MCF 10A (cell line): ENCODE measurements around the gene PPP1R37. TPM values are rescaled to one million over a fixed set of nuclear protein-coding genes. Genes with fewer than 3 reads are reported as not detected.

Experiments used
- BruUV-seq: library from RNA; stranded (reverse); fragments of 400-500 nt; replicated peaks from 2 replicates; lab custom pipeline; 2021; lab: Mats Ljungman, UMichigan
- CTCF ChIA-PET: fragments of 300-600 bp; sonication (Branson Sonifier 250); formaldehyde crosslinking; extraction: SDS; loops from one replicate; lab custom pipeline; 2021; ENCODE audit warnings: antibody characterized with exemption, inconsistent platforms; lab: Yijun Ruan, JAX
- POLR2A ChIA-PET: fragments of 300-600, 350-650 bp; sonication (Branson Sonifier 250); formaldehyde crosslinking; extraction: SDS; loops from one replicate; lab custom pipeline; 2020; ENCODE audit warnings: antibody characterized with exemption, inconsistent platforms; lab: Yijun Ruan, JAX
- DNase-seq: peaks from one replicate; pipeline ENCODE4 v3.0.0-alpha.2; 2018; ENCODE audit not compliant: unreplicated experiment
- H3K27ac Mint-ChIP-seq: one replicate; pipeline ENCODE4 v1.8.0; 2022; ENCODE audit warnings: mild to moderate bottlenecking, low read depth, mixed read lengths; ENCODE audit not compliant: unreplicated experiment
- H3K27me3 Mint-ChIP-seq: one replicate; pipeline ENCODE4 v1.8.0; 2022; ENCODE audit warnings: mixed read lengths; ENCODE audit not compliant: insufficient read depth, unreplicated experiment
- H3K36me3 Mint-ChIP-seq: one replicate; pipeline ENCODE4 v1.8.0; 2022; ENCODE audit warnings: mild to moderate bottlenecking, moderate library complexity, mixed read lengths; ENCODE audit not compliant: insufficient read depth, unreplicated experiment
- H3K4me1 Mint-ChIP-seq: one replicate; pipeline ENCODE4 v1.8.0; 2022; ENCODE audit warnings: mixed read lengths; ENCODE audit not compliant: insufficient read depth, unreplicated experiment
- H3K4me3 Mint-ChIP-seq: one replicate; pipeline ENCODE4 v1.8.0; 2022; ENCODE audit warnings: mild to moderate bottlenecking, moderate library complexity, mixed read lengths; ENCODE audit not compliant: unreplicated experiment
- H3K9me3 Mint-ChIP-seq: one replicate; pipeline ENCODE4 v1.8.0; 2022; ENCODE audit warnings: mixed read lengths; ENCODE audit not compliant: unreplicated experiment
- intact Hi-C: fragments of 100-400 bp; cut with micrococcal nuclease; formaldehyde crosslinking; loops from 2 replicates; pipeline ENCODE4 v1.14.1; 2022
- total RNA-seq: library from RNA; stranded (reverse); gene quantifications from 2 replicates; pipeline ENCODE4 v1.2.3, GENCODE V29; 2022
- TF ChIP-seq, protein P1 (sequence below): fragments of 200-600 bp; IDR thresholded peaks from one replicate; pipeline ENCODE4 v1.8.0; 2022; ENCODE audit warnings: antibody characterized with exemption, mild to moderate bottlenecking; ENCODE audit not compliant: unreplicated experiment

Gene PPP1R37
- total RNA-seq, 1 experiment from 2014 or later: 22.0 TPM

DNA sequence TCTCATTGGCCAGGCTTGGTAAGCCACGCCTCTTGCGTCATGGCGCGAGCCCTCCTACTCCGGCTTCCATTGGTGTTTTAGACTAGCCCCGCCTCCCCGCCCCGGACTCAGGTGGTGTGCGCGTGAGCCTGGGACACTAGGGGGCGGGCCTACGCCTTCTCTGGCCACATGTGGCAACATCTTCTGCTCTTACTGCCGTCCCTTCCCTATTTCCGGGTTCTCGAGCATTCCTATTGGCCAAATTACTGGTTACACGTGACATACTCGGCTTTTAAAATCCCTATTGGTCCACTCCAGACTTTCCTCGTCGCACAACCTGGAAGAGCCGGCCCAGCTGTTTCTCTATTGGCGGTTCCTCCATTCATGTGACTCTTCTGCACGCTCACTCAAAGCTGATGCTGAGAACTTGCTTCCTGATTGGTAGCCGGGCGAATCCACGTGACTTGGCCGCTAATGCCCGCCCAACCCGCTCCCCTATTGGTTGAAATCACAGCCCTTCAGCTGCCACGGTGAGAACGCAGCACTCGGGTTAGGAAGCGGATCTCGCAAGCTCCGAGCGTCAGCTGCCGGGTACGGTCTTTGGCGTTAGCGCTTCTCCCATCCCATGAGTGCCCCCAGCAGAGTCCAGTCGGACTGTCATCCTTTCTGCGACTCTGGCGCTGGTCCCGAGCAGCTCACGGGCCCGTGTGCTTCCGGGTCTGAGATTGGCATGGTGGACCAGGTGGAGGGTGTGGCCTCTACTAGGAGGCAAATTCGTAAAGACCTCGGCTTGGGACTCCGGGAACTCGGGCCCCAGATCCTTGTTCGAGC, 85.5 kb downstream of the PPP1R37 start, which contains the start of gene BLOC1S3:
TSS of gene BLOC1S3 (plus strand) at position 523 of the 810 bp plus-strand sequence. CDS start 513 bp downstream, outside the sequence.
- Mint-ChIP-seq H3K36me3 (peaks cover 4% of the 10 kb centered on the region), H3K27me3 (no peaks in the 10 kb centered on the region), H3K27ac (peak within 1 kb of the TSS; percentile 96), H3K4me1 (peaks cover 27% of the 10 kb centered on the region), H3K4me3 (peak within 1 kb of the TSS; percentile 87), H3K9me3 (no peaks in the 10 kb centered on the region)
- CTCF ChIA-PET: interaction anchor here (0.6 to 1.7 kb wide), 13 partner anchors 9 to 452 kb away, joined by 3 to 6 read pairs (median 3); partner anchors contain the start of genes EXOC3L2 and PPP1R37
- peak; percentile 100 for DNase-seq
- TF ChIP-seq, protein P1, sequence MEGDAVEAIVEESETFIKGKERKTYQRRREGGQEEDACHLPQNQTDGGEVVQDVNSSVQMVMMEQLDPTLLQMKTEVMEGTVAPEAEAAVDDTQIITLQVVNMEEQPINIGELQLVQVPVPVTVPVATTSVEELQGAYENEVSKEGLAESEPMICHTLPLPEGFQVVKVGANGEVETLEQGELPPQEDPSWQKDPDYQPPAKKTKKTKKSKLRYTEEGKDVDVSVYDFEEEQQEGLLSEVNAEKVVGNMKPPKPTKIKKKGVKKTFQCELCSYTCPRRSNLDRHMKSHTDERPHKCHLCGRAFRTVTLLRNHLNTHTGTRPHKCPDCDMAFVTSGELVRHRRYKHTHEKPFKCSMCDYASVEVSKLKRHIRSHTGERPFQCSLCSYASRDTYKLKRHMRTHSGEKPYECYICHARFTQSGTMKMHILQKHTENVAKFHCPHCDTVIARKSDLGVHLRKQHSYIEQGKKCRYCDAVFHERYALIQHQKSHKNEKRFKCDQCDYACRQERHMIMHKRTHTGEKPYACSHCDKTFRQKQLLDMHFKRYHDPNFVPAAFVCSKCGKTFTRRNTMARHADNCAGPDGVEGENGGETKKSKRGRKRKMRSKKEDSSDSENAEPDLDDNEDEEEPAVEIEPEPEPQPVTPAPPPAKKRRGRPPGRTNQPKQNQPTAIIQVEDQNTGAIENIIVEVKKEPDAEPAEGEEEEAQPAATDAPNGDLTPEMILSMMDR: no peak
- POLR2A ChIA-PET: interaction anchor here (0.5 to 3.1 kb wide), 38 partner anchors 9 to 514 kb away, joined by 3 to 61 read pairs (median 4); partner anchors contain the start of genes CLASRP, CLPTM1, GEMIN7 and NKPD1
- no TSS peak for BruUV-seq
- intact Hi-C loops: loop anchor here (5.0 kb wide), 1 partner anchor 86 kb away; the partner anchor contains the start of gene PPP1R37

DNA sequence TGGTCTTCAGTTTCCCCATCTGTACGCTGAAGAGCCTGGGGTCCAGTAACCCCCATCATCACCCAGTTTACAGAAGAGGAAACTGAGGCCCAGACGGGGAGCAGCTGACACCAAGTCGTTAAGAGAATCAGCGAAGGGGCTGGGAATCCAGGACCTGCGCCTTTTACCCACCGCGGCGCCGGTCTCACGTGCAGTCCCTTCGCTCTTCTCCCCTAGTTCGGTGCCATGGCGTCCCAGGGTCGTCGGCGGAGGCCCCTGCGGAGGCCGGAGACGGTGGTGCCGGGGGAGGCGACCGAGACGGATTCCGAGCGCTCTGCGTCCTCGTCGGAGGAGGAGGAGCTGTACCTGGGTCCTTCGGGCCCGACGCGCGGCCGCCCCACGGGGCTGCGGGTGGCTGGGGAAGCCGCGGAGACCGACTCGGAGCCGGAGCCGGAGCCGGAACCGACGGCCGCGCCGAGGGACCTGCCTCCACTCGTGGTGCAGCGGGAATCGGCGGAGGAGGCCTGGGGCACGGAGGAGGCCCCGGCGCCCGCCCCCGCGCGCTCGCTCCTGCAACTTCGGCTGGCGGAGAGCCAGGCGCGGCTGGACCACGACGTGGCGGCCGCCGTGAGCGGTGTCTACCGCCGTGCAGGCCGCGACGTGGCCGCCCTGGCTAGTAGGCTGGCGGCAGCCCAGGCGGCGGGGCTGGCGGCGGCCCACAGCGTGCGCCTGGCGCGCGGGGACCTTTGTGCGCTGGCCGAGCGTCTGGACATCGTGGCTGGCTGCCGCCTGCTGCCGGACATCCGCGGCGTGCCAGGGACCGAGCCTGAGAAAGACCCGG, 86.3 kb downstream of the PPP1R37 start:
- Mint-ChIP-seq H3K36me3 (peaks cover 4% of the 10 kb centered on the region), H3K4me1 (peaks cover 27% of the 10 kb centered on the region), H3K27ac (peak overlapping the region; percentile 96), H3K27me3 (no peaks in the 10 kb centered on the region), H3K4me3 (peak overlapping the region; percentile 87), H3K9me3 (no peaks in the 10 kb centered on the region)
- CTCF ChIA-PET: interaction anchor here (0.6 to 1.7 kb wide), 10 partner anchors 8 to 408 kb away, joined by 3 to 5 read pairs (median 4); partner anchors contain the start of genes EXOC3L2 and PPP1R37
- peak; percentile 42 for DNase-seq
- TF ChIP-seq, protein P1: no peak
- POLR2A ChIA-PET: interaction anchor here (0.6 to 3.1 kb wide), 27 partner anchors 8 to 448 kb away, joined by 3 to 61 read pairs (median 5); partner anchors contain the start of genes CLASRP, CLPTM1, GEMIN7 and NKPD1
- intact Hi-C loops: loop anchor here (5.0 kb wide), 1 partner anchor 87 kb away; the partner anchor contains the start of gene PPP1R37
- BruUV-seq: TSS peak; percentile 49

DNA sequence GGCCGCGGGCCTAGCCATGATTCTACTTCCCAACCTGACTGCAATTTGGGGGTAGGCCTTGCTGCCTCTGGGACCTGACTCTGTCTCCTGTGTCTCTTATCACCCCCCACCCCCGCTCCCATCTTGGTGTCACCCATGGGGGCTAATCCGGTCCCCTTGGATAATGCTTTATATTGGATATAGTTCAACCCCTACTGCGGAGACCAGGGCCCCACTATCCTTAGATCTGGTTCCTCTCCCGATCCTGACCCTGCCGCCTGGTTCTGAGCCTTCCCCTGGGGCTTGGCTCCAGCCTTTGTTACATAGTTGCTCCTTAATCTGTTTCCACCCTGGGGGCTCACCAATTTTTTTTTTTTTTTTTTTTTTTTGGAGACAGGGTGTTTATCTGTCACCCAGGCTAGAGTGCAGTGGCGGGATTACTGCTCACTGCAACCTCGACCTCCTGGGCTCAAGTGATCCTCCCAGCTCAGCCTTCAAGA, 87.0 kb downstream of the PPP1R37 start:
- H3K27ac Mint-ChIP-seq: no peak overlapping the region
- TF ChIP-seq, protein P1: no peak
- intact Hi-C loops: loop anchor here (5.0 kb wide), 1 partner anchor 88 kb away; the partner anchor contains the start of gene PPP1R37
- no TSS peak for BruUV-seq
- ChIA-PET POLR2A (interaction anchor here (0.6 to 3.1 kb wide), 9 partner anchors 7 to 333 kb away, joined by 3 to 61 read pairs (median 11); partner anchors contain the start of gene PPP1R37), CTCF (interaction anchor here (0.6 to 0.7 kb wide), 3 partner anchors 17 to 409 kb away, joined by 3 to 4 read pairs (median 4); no protein-coding TSS in a partner anchor)
- H3K9me3 Mint-ChIP-seq: no peaks in the 10 kb centered on the region
- peaks cover 27% of the 10 kb centered on the region for H3K4me1 Mint-ChIP-seq
- peak overlapping the region; percentile 87 for H3K4me3 Mint-ChIP-seq
- peaks cover 4% of the 10 kb centered on the region for H3K36me3 Mint-ChIP-seq
- H3K27me3 Mint-ChIP-seq: no peaks in the 10 kb centered on the region
- DNase-seq: no peak
